Esophagus squamous epithelium (tissue), 5 donors: ENCODE measurements around the gene AKNA. TPM values are rescaled to one million over a fixed set of nuclear protein-coding genes. Genes with fewer than 3 reads are reported as not detected.

Experiments
- DNase-seq: peaks from one replicate; lab custom pipeline; 2025; lab: John Stamatoyannopoulos, UW
- H3K27ac ChIP-seq, 4 donors: fragments of 200-600 bp; sonication (generic); one replicate each; pipeline ENCODE4 v1.5.1; 2016 to 2019; ENCODE audit warnings: mild to moderate bottlenecking in 1 of 4
- H3K27me3 ChIP-seq, 4 donors: fragments of 200-600 bp; sonication (generic); 1 replicate in 3 of 4; 2 replicates in 1 of 4; pipeline versions ENCODE4 v1.5.1 to v1.6.0; 2017 to 2021; ENCODE audit warnings: antibody characterized with exemption in 1 of 4
- H3K36me3 ChIP-seq, 3 donors: fragments of 200-600 bp; sonication (generic); one replicate each; pipeline ENCODE4 v1.5.1; 2016 to 2019
- H3K4me1 ChIP-seq, 3 donors: fragments of 200-600 bp; sonication (generic); one replicate each; pipeline ENCODE4 v1.5.1; 2017 to 2019
- H3K4me3 ChIP-seq, 4 donors: fragments of 200-600 bp; sonication (generic); 1 replicate in 3 of 4; 2 replicates in 1 of 4; pipeline ENCODE4 v1.5.1; 2016 to 2019; ENCODE audit warnings: mild to moderate bottlenecking in 2 of 4, moderate library complexity in 1 of 4
- H3K9me3 ChIP-seq, 3 donors: fragments of 200-600 bp; sonication (generic); one replicate each; pipeline ENCODE4 v1.5.1; 2016 to 2019
- POLR2A ChIP-seq, 4 donors: fragments of 450-650 bp; IDR thresholded peaks; one replicate each; pipeline ENCODE4 v1.6.1; 2017; ENCODE audit warnings: antibody characterized with exemption in 4 of 4, mild to moderate bottlenecking in 4 of 4, moderate library complexity in 3 of 4
- WGBS, 2 donors: methylation state at CpG; one replicate each; pipeline ENCODE4 v1.1.5; 2018; 5-methylcytosine and 5-hydroxymethylcytosine counted together
- intact Hi-C: fragments of 100-400 bp; cut with DNase I; formaldehyde crosslinking; loops from one replicate; pipeline ENCODE4 v1.15.0; 2022
- total RNA-seq, 4 donors: library from RNA; depleted of rRNA; stranded (reverse); fragments of >200 nt; gene quantifications; one replicate each; pipeline ENCODE4 v1.1.0, GENCODE V29; 2016
- TF ChIP-seq, protein P1 (sequence below), 6 experiments: fragments of 450-650 bp in 4 of 6; fragments of 200-600 bp in 2 of 6; sonication (generic) in 2 of 6; IDR thresholded peaks; one replicate each; pipeline ENCODE4 v1.5.1; 2016 to 2019; ENCODE audit warnings: antibody characterized with exemption in 6 of 6, mild to moderate bottlenecking in 4 of 6, moderate library complexity in 4 of 6
- donor health status: DM: yes; HTN: yes; CAD: no.

AKNA gene
- total RNA-seq, 4 donors from 2014 or later, result 6.1 to 25.0 (median 7.6) TPM

- DNase-seq, result no peak
- no peak overlapping the region for H3K4me3 ChIP-seq
- no peak overlapping the region for H3K27ac ChIP-seq
- no peak for TF ChIP-seq POLR2A (IDR thresholded peaks at IDR 0.05)
- TF ChIP-seq, protein P1, sequence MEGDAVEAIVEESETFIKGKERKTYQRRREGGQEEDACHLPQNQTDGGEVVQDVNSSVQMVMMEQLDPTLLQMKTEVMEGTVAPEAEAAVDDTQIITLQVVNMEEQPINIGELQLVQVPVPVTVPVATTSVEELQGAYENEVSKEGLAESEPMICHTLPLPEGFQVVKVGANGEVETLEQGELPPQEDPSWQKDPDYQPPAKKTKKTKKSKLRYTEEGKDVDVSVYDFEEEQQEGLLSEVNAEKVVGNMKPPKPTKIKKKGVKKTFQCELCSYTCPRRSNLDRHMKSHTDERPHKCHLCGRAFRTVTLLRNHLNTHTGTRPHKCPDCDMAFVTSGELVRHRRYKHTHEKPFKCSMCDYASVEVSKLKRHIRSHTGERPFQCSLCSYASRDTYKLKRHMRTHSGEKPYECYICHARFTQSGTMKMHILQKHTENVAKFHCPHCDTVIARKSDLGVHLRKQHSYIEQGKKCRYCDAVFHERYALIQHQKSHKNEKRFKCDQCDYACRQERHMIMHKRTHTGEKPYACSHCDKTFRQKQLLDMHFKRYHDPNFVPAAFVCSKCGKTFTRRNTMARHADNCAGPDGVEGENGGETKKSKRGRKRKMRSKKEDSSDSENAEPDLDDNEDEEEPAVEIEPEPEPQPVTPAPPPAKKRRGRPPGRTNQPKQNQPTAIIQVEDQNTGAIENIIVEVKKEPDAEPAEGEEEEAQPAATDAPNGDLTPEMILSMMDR (IDR thresholded peaks at IDR 0.05), result no peak
- H3K4me1 ChIP-seq, result peaks cover 0 to 13% (median 0%) of the 10 kb centered on the region in 3 donors
- H3K9me3 ChIP-seq, result no peaks in the 10 kb centered on the region
- H3K36me3 ChIP-seq, result peaks cover 32 to 97% (median 50%) of the 10 kb centered on the region in 3 donors
- no peaks in the 10 kb centered on the region for H3K27me3 ChIP-seq
- intact Hi-C loops, result no loop called here
- WGBS, 2 donors, result 91 to 92% methylated on average over 2 of the region's 7 CpGs
Observed at GRCh38 chr9:114359801-114360200, 28.0 kb downstream of the AKNA start.

DNA sequence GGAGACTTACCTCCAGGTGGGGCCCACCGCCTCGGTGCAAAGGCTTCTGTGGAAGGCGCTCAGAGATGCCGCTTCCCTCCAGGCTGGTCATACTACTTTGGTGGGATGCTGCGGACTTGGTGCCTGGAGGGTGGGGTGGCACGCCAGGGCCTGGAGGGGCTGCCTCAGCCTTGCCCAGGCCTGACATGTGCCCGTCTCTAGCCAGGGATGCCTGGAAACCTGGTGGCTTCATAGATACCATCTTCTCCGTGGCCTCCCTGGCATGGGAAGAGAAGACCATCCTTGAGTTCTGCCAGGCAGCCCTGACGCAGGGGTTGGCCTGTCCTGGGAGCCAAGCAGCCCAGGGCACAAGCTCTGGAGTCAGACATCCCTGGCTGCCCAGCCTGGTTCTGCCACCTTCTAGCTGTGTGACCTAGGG is 29.9 kb downstream of the AKNA start:
- H3K27me3 ChIP-seq, result no peaks in the 10 kb centered on the region
- no peak for DNase-seq
- no peak overlapping the region for H3K4me3 ChIP-seq
- no peaks in the 10 kb centered on the region for H3K4me1 ChIP-seq
- H3K36me3 ChIP-seq, result peaks cover 32 to 94% (median 50%) of the 10 kb centered on the region in 3 donors
- H3K9me3 ChIP-seq, result no peaks in the 10 kb centered on the region
- 92 to 95% methylated on average over 5 to 8 of the region's 9 CpGs for WGBS, 2 donors
- intact Hi-C loops, result no loop called here
- TF ChIP-seq POLR2A (IDR thresholded peaks at IDR 0.05), result no peak
- TF ChIP-seq, protein P1 (IDR thresholded peaks at IDR 0.05), result no peak
- H3K27ac ChIP-seq, result no peak overlapping the region

- no peak for DNase-seq
- WGBS, 2 donors, result 86 to 90% methylated on average over 4 to 5 of the region's 6 CpGs
- H3K27me3 ChIP-seq, result no peaks in the 10 kb centered on the region
- intact Hi-C loops, result no loop called here
- H3K9me3 ChIP-seq, result no peaks in the 10 kb centered on the region
- H3K4me3 ChIP-seq, result no peak overlapping the region
- H3K4me1 ChIP-seq, result no peaks in the 10 kb centered on the region
- peaks cover 32 to 89% (median 50%) of the 10 kb centered on the region in 3 donors for H3K36me3 ChIP-seq
- no peak overlapping the region for H3K27ac ChIP-seq
- TF ChIP-seq, protein P1 (IDR thresholded peaks at IDR 0.05), result no peak
- no peak for TF ChIP-seq POLR2A (IDR thresholded peaks at IDR 0.05)
Observed at GRCh38 chr9:114357360-114357759, 30.4 kb downstream of the AKNA start.

GRCh38 chr9:114356792-114357191 is 31.0 kb downstream of the AKNA start:
- intact Hi-C loops, result no loop called here
- TF ChIP-seq POLR2A (IDR thresholded peaks at IDR 0.05), result no peak
- TF ChIP-seq, protein P1 (IDR thresholded peaks at IDR 0.05), result no peak
- no peaks in the 10 kb centered on the region for H3K27me3 ChIP-seq
- WGBS, 2 donors, result 96% methylated on average over 3 of the region's 6 CpGs; no CpG with 5 or more reads in 1 of the 2 donors
- no peaks in the 10 kb centered on the region for H3K9me3 ChIP-seq
- peaks cover 32 to 83% (median 50%) of the 10 kb centered on the region in 3 donors for H3K36me3 ChIP-seq
- H3K27ac ChIP-seq, result no peak overlapping the region
- H3K4me3 ChIP-seq, result no peak overlapping the region
- DNase-seq, result no peak
- H3K4me1 ChIP-seq, result no peaks in the 10 kb centered on the region

DNA sequence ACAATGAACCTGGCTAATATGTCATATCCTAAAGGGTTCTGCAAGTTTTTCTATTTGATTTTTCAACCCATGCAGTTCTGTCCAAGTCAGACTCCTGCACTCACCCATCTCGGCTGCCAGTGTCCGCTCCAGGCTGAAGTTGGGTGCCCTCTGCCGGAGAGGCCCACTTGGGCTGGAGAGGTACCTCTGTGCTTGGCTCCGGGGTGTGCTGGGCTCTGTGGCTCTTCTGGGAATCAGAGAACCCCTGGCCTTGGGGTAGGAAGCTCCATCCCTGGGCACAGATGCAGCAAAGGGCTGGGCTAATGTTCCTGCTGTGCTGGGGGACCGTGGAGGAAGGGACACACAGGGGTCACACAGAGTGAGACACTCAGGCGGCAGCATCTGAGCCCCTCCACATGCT is 32.0 kb downstream of the AKNA start:
- Histone ChIP-seq H3K27me3 (no peaks in the 10 kb centered on the region), H3K9me3 (no peaks in the 10 kb centered on the region), H3K36me3 (peaks cover 29 to 83% (median 48%) of the 10 kb centered on the region in 3 donors), H3K27ac (no peak overlapping the region), H3K4me1 (peaks cover 0 to 6% (median 0%) of the 10 kb centered on the region in 3 donors), H3K4me3 (no peak overlapping the region)
- TF ChIP-seq, protein P1 (IDR thresholded peaks at IDR 0.05), result no peak
- no peak for TF ChIP-seq POLR2A (IDR thresholded peaks at IDR 0.05)
- WGBS, 2 donors, result 91 to 92% methylated on average over 2 to 5 of the region's 6 CpGs
- no peak for DNase-seq
- intact Hi-C loops, result no loop called here
